Bone marrow (tissue), 2 donors: ENCODE measurements around the gene WFS1.

Experiments used
- DNase-seq, 2 donors: peaks; one replicate each; lab custom pipeline; 2025; lab: John Stamatoyannopoulos, UW

The WFS1 gene

GRCh38 chr4:6299875-6300274 lies 30.2 kb downstream of the WFS1 start:
- no peak for DNase-seq

GRCh38 chr4:6300359-6300758 lies 30.7 kb downstream of the WFS1 start:
- no peak for DNase-seq

- DNase-seq = no peak
Measured at GRCh38 chr4:6301051-6301731, 31.5 kb downstream of the WFS1 start.

- DNase-seq = no peak
Measured at GRCh38 chr4:6301732-6302442, 32.2 kb downstream of the WFS1 start.

- no peak for DNase-seq
Measured at GRCh38 chr4:6302869-6303268, 33.2 kb downstream of the WFS1 start.

GRCh38 chr4:6303943-6304342 lies 34.3 kb downstream of the WFS1 start:
- DNase-seq = no peak

- DNase-seq = no peak
Measured at GRCh38 chr4:6306299-6306698, 36.6 kb downstream of the WFS1 start.

- no peak for DNase-seq
Measured at GRCh38 chr4:6307230-6307629, 37.6 kb downstream of the WFS1 start.

- DNase-seq = no peak
Measured at GRCh38 chr4:6307891-6308290, 38.2 kb downstream of the WFS1 start.

GRCh38 chr4:6308899-6309643 lies 39.4 kb downstream of the WFS1 start:
- no peak for DNase-seq

- no peak for DNase-seq
Measured at GRCh38 chr4:6309777-6310176, 40.1 kb downstream of the WFS1 start.

- no peak for DNase-seq
Measured at GRCh38 chr4:6313216-6313615, 43.6 kb downstream of the WFS1 start.

GRCh38 chr4:6316461-6317003 lies 46.9 kb downstream of the WFS1 start:
- no peak for DNase-seq

- no peak for DNase-seq
Measured at GRCh38 chr4:6318206-6318605, 48.6 kb downstream of the WFS1 start.

GRCh38 chr4:6319530-6320150 lies 50.0 kb downstream of the WFS1 start:
- no peak for DNase-seq

GRCh38 chr4:6320663-6321062 lies 51.0 kb downstream of the WFS1 start:
- no peak for DNase-seq

GRCh38 chr4:6321361-6321760 lies 51.7 kb downstream of the WFS1 start:
- DNase-seq = no peak

- DNase-seq = no peak
Measured at GRCh38 chr4:6322067-6322760, 52.6 kb downstream of the WFS1 start.

- no peak for DNase-seq
Measured at GRCh38 chr4:6322761-6323566, 53.3 kb downstream of the WFS1 start.

GRCh38 chr4:6324461-6324998 lies 54.9 kb downstream of the WFS1 start:
- no peak for DNase-seq
